GM18502 (cell line): ENCODE results near the gene SATL1.
A peak's percentile ranks its signal among the peaks of the same experiment; 100 is the strongest.
"Not testable (repeated sequence)": the region's sequence is repeated elsewhere in the genome, so short reads cannot be mapped to it uniquely, and the experiment has no call there.

Experiments used
- ATAC-seq: cut with Tn5 transposase; IDR thresholded peaks from one replicate; pipeline ENCODE4 v1.9.1; 2021; ENCODE audit warnings: mild to moderate bottlenecking; ENCODE audit not compliant: unreplicated experiment, poor library complexity

The SATL1 gene

GRCh38 chrX:85111347-85111746 lies 132.2 kb downstream of the SATL1 start:
- ATAC-seq = no peak

DNA sequence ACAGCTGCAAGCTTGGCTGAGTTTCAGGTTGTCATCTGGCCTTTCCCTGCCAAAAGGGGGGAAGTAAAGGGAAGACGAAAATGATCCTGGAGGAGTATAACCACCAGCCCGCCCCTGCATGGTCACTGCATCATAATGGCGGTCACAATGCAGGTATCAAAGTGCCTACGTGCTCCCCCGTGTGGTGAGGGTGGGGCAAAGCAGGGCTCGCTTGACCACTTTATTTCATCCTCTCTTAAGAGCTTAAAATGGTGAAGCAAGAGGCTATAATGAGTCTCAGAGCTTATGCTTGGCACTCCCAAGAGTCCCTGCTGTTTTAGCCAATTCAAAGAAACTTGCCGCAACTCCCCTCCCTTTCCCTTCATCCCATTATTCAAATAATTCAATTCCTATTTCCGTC lies 134.3 kb downstream of the SATL1 start:
- ATAC-seq = peak; percentile 69

GRCh38 chrX:85108165-85108564 lies 135.4 kb downstream of the SATL1 start:
- no peak for ATAC-seq

- ATAC-seq = no peak
Observed at GRCh38 chrX:85107407-85107806, 136.2 kb downstream of the SATL1 start.

GRCh38 chrX:85089321-85089840 lies 154.2 kb downstream of the SATL1 start:
- ATAC-seq = no peak

GRCh38 chrX:85084770-85085393 lies 158.7 kb downstream of the SATL1 start:
- peak; percentile 91 for ATAC-seq

DNA sequence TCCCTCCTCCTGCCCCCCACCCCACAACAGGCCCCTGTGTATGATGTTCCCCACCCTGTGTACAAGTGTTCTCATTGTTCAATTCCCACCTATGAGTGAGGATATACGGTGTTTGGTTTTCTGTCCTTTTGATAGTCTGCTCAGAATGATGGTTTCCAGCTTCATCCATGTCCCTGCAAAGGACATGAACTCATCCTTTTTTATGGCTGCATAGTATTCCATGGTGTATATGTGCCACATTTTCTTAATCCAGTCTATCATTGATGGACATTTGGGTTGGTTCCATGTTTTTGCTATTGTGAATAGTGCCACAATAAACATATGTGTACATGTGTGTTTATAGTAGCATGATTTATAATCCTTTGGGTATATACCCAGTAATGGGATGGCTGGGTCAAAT lies 166.3 kb downstream of the SATL1 start:
- ATAC-seq = not testable (repeated sequence)

DNA sequence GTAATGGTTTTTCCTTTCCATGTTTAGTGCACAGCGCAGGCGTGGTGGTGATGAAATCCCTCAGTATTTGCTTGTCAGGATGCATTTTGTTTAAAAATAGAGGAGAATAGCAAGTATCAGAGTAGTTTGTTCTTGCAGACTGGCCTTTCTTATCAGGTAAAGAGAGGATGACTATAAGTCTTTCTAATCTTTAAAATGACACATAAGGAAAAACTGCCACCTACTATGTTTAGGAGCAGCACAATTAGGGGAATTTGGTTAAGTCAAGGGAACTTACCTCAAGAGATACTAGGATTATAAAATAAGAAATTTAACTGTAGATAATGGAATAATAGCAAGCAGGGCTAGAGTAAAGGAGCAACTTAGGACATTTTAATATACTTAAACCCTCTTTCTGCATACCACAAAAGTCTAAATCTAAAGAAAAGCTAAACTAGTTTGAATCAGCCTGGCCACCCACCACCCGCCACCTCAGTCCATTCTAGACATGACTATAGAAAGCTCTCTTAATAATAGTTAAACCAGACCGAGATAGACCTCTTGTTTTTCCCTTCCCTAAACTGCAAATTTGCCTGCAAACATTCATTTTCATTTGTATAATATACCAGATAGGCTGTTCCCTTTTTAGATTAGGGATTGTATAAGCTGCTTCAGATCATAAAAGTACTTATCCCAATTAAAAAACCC lies 177.9 kb downstream of the SATL1 start:
- ATAC-seq = peak; percentile 79

DNA sequence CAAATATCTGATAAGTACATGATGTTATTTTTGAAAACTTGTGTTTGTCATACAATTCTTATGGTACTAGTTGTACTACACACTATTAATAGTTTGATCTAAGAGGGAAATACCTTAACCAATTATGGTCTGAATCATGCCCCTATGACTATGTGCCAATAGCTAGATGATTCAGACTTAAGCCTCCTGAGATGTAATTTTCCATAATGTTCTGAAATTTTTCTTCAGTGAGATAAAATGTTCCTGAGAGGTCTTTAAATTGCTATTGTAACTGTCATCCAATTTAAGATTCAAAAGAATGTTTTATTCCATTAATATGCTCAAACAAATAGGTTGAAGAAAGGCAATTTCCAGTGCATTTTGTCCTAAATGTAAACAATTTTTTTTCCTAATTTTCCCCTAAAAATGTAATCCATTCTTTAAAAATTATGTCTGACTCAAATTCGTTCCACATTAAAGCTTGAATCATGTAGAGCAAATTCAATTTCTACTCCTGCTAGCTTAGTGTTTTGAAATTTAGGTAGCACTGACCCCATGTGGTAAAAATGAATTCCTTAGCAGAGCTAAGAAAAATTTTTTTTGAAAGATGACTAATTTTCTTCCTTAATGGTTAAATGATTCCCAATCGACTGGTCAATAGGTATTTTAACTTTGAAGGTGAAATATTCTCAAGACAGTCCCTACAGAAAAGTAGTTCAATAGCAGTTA lies 190.8 kb downstream of the SATL1 start:
- peak; percentile 51 for ATAC-seq

DNA sequence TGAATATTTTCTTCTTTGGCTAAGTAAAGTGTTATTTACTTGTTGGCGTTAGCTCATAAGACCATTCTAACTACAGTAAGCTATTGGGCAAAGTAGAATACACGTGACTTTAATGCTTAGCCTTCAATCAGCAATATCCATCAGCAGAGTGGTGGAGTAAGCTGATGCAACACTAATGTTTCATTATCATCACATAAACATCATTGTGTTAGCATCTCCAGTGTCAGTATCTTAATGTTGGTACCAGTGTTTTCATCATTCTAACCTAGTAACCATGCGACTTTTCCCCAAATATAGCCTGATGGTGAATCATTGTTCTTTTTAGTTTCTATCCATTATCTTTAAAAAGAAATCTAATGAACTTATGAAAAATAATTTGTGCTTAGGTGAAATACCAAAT lies 191.4 kb downstream of the SATL1 start:
- no peak for ATAC-seq

DNA sequence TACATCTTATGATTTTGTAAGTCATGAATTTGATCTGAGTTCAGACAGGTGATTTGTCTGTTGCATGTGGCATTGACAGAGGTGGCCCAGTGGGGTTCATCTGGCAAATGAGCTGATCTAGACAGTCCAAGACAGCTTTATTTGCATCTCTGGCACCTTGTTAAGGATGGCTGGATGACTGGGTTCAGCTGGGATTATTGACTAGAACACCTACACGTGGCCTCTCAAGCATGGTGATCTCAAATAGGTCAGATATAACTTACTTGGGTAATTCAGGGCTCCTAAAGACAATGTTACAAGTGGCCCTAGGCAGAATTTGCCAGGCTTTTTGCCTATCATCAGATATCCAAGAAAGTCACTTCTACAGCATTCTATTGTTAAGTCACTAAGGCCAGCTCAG lies 192.0 kb downstream of the SATL1 start:
- ATAC-seq = no peak
